KBM-7 (cell line): ENCODE data around the gene OR9I1.

Source experiments
- DNase-seq: peaks from one replicate; pipeline ENCODE4 v3.0.0-alpha.2; 2015
- in situ Hi-C: fragments of 300-500 bp; cut with MboI; formaldehyde crosslinking; loops from 2 replicates; pipeline ENCODE4 v1.14.3; 2020; ENCODE audit warnings: low sequenced_read_pairs, low pct_unique_long_range_greater_than_20kb, mixed read lengths

Gene OR9I1, protein sequence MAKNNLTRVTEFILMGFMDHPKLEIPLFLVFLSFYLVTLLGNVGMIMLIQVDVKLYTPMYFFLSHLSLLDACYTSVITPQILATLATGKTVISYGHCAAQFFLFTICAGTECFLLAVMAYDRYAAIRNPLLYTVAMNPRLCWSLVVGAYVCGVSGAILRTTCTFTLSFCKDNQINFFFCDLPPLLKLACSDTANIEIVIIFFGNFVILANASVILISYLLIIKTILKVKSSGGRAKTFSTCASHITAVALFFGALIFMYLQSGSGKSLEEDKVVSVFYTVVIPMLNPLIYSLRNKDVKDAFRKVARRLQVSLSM

DNA sequence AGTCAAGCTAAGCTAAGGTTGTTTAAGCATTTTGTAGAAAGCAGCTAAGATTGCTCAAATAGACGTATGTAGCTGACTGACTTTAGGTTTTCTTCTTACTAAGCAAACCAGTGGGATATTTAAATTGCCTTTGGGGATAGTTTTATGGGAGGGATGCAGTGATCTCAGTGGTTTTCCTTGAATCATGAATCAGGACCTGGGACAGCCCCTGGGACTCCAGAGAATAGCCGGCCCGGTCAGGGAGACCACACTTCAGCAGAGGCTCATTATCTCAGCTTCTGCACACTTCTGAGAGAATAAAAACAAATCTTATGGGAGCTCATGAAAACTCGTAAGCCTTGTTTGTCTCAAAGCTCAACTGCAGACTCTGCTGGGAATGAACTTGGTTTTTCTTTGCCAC, at the start of gene OR9I1:
Gene OR9I1 (minus strand): TSS at position 62 of the 400 bp plus-strand sequence. CDS start 6,086 bp downstream, outside the sequence.
- DNase-seq, result no peak
- in situ Hi-C loops, result no loop called here

- DNase-seq, result no peak
Measured at GRCh38 chr11:58165504-58166106, 40.3 kb upstream of the OR9I1 start.

DNA sequence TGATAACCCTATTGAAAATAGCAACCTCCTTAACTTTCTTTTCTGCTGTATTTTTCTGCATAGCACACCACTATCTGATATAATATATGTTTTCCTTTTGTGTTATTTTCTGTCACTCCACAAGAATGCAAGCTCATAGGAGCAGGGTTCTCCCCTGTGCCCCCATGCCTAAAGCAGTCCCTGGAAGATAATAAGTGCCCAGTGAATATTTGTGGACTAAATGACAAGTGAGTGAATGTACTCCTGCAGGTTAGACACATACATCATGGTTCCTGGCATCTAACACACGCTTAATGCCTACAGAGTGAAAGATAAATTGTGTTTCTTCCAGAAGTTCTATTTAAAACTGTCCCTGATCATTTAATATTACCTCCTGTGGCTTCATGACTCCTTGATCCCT, 39.7 kb upstream of the OR9I1 start:
- DNase-seq, result no peak
- in situ Hi-C loops, result no loop called here

More at GRCh38 chr11:58165504-58166106, 40.3 kb upstream of the OR9I1 start:
- in situ Hi-C loops, result no loop called here

DNA sequence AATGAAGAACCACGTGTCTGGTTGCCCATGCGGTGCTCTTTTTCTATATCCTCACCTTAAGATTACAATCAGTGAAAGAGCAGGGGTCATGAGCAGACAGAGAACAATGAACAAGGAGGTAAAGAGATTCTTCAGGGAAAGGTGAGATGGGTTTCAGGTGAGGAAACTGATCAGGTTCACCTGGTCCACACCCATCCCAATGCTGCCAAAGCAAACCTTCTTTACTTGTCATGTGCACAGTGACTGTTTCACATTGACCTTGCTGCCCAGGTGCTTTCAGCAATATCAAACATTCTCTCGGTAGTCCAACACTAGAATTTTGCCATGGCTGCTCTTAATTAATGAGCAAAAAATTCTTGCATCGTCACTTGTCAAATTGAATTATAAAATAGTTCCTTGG, 39.1 kb upstream of the OR9I1 start:
- DNase-seq, result no peak
- in situ Hi-C loops, result no loop called here

DNA sequence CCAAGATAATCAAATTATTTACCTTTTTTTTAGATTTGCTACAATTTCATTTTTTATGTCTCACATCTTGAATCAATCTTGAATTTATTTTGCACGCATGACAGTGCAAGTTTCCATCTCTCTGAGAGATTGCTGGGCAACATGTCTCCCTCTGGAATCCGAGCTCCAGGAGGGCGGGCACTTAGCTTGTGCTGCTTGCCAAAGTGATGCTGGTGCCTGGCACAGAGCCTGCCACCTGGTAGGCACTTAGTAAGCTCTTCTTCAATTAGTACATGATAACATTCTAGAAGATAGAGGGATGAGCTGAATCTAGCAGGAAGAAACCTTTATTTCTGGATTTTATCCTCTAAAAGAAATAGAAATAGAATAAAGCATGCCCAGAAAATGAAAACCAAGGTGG, 27.5 kb upstream of the OR9I1 start:
- DNase-seq, result no peak
- in situ Hi-C loops, result no loop called here

DNA sequence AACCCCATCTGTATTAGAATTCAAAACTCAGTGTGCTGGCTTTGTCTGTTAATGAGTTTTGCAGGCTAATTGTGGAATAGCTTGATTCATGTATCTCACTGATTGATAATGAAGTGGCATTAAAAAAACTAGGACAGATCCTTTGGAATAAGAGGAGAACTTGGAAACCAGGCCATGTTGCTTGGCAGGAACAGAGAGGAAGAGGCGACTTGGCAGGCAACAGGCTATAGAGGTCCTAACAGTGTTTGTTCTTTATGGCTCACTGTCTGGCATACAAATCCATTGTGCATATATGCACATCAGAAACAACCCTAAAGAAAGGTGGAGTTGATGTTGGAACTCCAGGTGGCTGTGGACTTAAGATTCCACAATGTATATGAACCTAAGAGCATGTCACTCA, 17.4 kb upstream of the OR9I1 start:
- no peak for DNase-seq
- in situ Hi-C loops, result no loop called here

- in situ Hi-C loops, result no loop called here
- no peak for DNase-seq
Measured at GRCh38 chr11:58135171-58135570, 9.8 kb upstream of the OR9I1 start.

- in situ Hi-C loops, result no loop called here
- DNase-seq, result no peak
Measured at GRCh38 chr11:58134151-58134550, 8.8 kb upstream of the OR9I1 start.

GRCh38 chr11:58133309-58134076, 8.2 kb upstream of the OR9I1 start:
- DNase-seq, result no peak
- in situ Hi-C loops, result no loop called here

- no peak for DNase-seq
- in situ Hi-C loops, result no loop called here
Measured at GRCh38 chr11:58127350-58127749, 2.0 kb upstream of the OR9I1 start.

- DNase-seq, result no peak
- in situ Hi-C loops, result no loop called here
Measured at GRCh38 chr11:58121096-58121495, 4.2 kb downstream of the OR9I1 start.

- in situ Hi-C loops, result no loop called here
- DNase-seq, result no peak
Measured at GRCh38 chr11:58097437-58097836, 27.9 kb downstream of the OR9I1 start.

GRCh38 chr11:58086528-58086927, 38.8 kb downstream of the OR9I1 start:
- in situ Hi-C loops, result no loop called here

DNA sequence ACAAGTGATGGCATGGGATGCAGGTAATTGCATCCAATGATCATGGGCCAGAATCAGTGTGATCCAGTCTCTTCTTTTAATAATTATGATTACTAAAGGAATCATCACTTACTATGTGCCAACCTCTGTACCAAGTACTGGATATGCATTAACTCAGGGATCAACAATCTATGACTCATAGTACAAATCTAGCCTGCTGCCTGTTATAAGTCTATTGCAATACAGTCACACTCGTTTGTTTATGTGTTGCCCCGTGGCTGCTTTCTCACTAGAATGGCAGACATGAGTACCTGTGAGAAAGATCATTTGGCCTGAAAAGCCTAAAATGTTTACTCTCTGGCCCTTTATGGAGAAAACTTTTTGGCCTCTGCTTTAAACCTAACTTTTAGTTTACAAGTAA, 49.5 kb downstream of the OR9I1 start:
- DNase-seq, result no peak
- in situ Hi-C loops, result no loop called here

More at GRCh38 chr11:58086528-58086927, 38.8 kb downstream of the OR9I1 start:
- no peak for DNase-seq

DNA sequence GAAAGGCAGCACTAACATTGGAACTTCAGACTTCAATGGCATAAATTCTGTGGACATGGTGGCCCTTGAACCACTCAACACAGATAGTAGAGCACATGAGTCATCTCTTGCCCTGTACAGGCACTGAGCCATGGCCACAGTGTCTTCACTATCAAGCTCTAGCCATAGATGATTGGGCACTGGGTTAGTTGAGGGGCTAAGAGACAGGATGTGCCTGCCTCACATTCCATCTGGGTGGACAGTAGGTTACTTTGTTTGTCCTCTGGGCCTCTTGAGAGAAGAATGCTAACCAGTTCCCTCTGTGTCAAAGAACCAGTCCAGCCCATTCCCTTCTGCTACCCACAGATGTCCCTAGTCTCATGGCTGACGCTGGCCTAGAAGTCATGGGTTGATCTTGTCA, 54.7 kb downstream of the OR9I1 start:
- in situ Hi-C loops, result no loop called here

DNA sequence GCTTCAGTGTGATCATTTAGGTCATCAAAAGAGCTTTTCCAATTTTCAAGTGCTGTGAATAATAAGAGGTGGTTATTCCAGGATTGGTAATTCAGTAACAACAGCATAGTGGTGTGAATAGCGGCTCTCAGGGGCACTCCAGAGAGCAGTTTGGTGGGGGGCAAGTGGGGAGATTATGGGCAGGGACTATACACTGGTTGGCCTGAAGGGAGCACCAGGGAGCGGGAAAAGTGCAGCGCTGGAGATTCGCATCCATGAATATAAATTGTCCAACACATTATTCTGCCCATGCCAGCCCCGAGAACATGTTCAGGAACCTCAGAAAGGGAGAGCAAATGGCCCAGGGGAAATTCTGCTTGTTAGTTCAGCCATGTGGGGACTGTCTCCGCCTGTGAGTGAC, 56.7 kb downstream of the OR9I1 start:
- no peak for DNase-seq
- in situ Hi-C loops, result no loop called here

More for the DNA sequence above, 54.7 kb downstream of the OR9I1 start:
- no peak for DNase-seq

- in situ Hi-C loops, result no loop called here
- no peak for DNase-seq
Measured at GRCh38 chr11:58067685-58068084, 57.6 kb downstream of the OR9I1 start.
